OCI-LY7 (cell line): Measurements from ENCODE around the gene RPS3.

Experiments
- EZH2phosphoT487 ChIP-seq: fragments of 200-600 bp; sonication (generic); IDR thresholded peaks from 2 replicates; pipeline ENCODE4 v1.6.1; 2018; ENCODE audit warnings: low read depth, borderline replicate concordance, mild to moderate bottlenecking, mixed run types, antibody characterized with exemption, low read length, moderate library complexity, mixed read lengths
- TF ChIP-seq, protein P1 (sequence below): fragments of 200-600 bp; sonication (generic); conservative IDR thresholded peaks from 2 replicates; pipeline ENCODE4 v1.5.1; 2014; ENCODE audit warnings: mild to moderate bottlenecking, antibody characterized with exemption, low read length, moderate library complexity, mixed read lengths

DNA sequence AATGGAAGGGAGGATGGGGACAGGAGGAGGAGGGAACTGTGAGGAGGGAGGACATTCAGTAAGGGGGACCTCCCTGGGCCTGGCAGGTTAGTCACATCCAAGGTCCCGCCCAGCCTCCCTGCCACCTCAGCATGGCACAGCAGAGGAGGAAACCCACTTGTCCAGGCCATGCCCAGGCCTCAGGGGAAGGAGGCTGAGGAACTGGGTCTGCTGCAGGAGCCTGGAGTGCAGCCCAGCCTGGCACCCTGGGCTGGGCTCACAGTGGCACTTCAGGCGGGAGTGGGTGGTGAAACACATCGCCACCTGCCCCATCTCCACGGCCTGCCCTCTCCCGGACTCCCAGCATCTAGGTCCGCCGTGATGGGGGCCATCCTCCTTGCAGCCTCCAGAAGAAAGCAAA lies 50.9 kb downstream of the RPS3 start:
- TF ChIP-seq, protein P1, sequence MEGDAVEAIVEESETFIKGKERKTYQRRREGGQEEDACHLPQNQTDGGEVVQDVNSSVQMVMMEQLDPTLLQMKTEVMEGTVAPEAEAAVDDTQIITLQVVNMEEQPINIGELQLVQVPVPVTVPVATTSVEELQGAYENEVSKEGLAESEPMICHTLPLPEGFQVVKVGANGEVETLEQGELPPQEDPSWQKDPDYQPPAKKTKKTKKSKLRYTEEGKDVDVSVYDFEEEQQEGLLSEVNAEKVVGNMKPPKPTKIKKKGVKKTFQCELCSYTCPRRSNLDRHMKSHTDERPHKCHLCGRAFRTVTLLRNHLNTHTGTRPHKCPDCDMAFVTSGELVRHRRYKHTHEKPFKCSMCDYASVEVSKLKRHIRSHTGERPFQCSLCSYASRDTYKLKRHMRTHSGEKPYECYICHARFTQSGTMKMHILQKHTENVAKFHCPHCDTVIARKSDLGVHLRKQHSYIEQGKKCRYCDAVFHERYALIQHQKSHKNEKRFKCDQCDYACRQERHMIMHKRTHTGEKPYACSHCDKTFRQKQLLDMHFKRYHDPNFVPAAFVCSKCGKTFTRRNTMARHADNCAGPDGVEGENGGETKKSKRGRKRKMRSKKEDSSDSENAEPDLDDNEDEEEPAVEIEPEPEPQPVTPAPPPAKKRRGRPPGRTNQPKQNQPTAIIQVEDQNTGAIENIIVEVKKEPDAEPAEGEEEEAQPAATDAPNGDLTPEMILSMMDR = no peak
- TF ChIP-seq EZH2phosphoT487 = no peak
